WTC11 (cell line): ENCODE data around the gene ACO2.

Experiments
- CREB1 ChIP-seq: sonication (generic); formaldehyde crosslinking; IDR thresholded peaks from 2 replicates; pipeline ENCODE4 v1.8.0; 2023; ENCODE audit warnings: mild to moderate bottlenecking, missing genetic modification reagents
- FOXJ3 ChIP-seq: sonication (generic); formaldehyde crosslinking; IDR thresholded peaks from 2 replicates; pipeline ENCODE4 v1.9.0; 2021; ENCODE audit warnings: missing genetic modification reagents, mild to moderate bottlenecking, borderline replicate concordance
- JUN ChIP-seq: sonication (generic); formaldehyde crosslinking; IDR thresholded peaks from 2 replicates; pipeline ENCODE4 v1.8.0; 2023; ENCODE audit warnings: mild to moderate bottlenecking, missing genetic modification reagents
- MAX ChIP-seq: sonication (generic); formaldehyde crosslinking; IDR thresholded peaks from 2 replicates; pipeline ENCODE4 v1.8.0; 2022; ENCODE audit warnings: mild to moderate bottlenecking, missing genetic modification reagents
- NFATC4 ChIP-seq: fragments of 250-450 bp; sonication (Bioruptor Pico); IDR thresholded peaks from 2 replicates; pipeline ENCODE4 v1.9.0; 2021; ENCODE audit warnings: mild to moderate bottlenecking
- OVOL2 ChIP-seq: fragments of 250-450 bp; sonication (Bioruptor Pico); IDR thresholded peaks from 2 replicates; pipeline ENCODE4 v1.9.0; 2021; ENCODE audit warnings: mild to moderate bottlenecking, borderline replicate concordance
- RELA ChIP-seq: sonication (generic); formaldehyde crosslinking; IDR thresholded peaks from 2 replicates; pipeline ENCODE4 v1.8.1; 2022; ENCODE audit warnings: missing genetic modification reagents, mild to moderate bottlenecking, borderline replicate concordance
- ZNF281 ChIP-seq: sonication (generic); formaldehyde crosslinking; IDR thresholded peaks from 2 replicates; pipeline ENCODE4 v1.8.0; 2023; ENCODE audit warnings: mild to moderate bottlenecking, missing genetic modification reagents
- TF ChIP-seq, protein P1 (sequence below): fragments of 200-600 bp; IDR thresholded peaks from 2 replicates; pipeline ENCODE4 v1.8.0; 2022; ENCODE audit warnings: antibody characterized with exemption
- TF ChIP-seq, protein P2 (sequence below): sonication (generic); formaldehyde crosslinking; IDR thresholded peaks from 2 replicates; pipeline ENCODE4 v1.8.0; 2022; ENCODE audit warnings: mild to moderate bottlenecking, missing genetic modification reagents
- TF ChIP-seq, protein P3 (sequence below): sonication (generic); formaldehyde crosslinking; IDR thresholded peaks from 2 replicates; pipeline ENCODE4 v1.8.1; 2022; ENCODE audit warnings: mild to moderate bottlenecking, missing genetic modification reagents, moderate library complexity, borderline replicate concordance
- TF ChIP-seq, protein P4 (sequence below): sonication (generic); formaldehyde crosslinking; IDR thresholded peaks from 2 replicates; pipeline ENCODE4 v1.8.1; 2023; ENCODE audit warnings: mild to moderate bottlenecking, missing genetic modification reagents

DNA sequence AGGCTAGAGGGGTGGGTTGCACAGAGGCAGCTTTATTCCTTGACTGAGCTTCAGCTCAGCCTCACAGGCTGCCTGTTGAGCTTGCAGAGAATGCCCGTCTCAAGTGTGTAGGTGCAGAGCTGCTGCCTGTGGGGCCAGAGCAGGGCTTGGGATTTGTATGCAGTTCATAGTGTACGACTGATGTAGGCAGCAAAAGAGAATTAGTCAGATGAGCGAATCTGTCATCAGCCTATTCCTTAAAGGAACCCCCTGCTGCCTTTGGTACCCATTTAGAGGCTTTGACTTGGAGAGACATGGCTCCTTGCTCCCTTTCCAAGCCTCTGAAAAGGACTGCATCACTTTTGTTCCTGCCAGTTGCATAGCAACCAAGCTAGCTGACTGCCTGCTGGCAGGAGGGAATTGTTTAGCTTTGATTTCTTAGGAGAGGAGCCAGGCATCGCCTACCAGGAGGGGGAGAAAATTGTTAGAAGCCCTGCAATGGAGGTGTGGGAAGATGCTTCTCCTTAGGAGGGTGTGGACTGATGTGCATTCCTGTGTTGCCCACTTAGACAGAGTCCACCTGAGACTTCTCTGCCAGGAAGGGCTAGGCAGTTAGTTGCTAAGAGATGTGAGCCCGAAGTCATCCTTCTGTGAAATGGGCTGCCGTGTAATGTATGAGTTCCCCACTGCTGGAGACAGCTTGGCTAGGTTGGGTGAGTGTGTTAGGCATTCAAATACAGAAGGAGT is 10.9 kb downstream of the ACO2 start:
- TF ChIP-seq, protein P1, sequence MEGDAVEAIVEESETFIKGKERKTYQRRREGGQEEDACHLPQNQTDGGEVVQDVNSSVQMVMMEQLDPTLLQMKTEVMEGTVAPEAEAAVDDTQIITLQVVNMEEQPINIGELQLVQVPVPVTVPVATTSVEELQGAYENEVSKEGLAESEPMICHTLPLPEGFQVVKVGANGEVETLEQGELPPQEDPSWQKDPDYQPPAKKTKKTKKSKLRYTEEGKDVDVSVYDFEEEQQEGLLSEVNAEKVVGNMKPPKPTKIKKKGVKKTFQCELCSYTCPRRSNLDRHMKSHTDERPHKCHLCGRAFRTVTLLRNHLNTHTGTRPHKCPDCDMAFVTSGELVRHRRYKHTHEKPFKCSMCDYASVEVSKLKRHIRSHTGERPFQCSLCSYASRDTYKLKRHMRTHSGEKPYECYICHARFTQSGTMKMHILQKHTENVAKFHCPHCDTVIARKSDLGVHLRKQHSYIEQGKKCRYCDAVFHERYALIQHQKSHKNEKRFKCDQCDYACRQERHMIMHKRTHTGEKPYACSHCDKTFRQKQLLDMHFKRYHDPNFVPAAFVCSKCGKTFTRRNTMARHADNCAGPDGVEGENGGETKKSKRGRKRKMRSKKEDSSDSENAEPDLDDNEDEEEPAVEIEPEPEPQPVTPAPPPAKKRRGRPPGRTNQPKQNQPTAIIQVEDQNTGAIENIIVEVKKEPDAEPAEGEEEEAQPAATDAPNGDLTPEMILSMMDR = no peak
- TF ChIP-seq, protein P2, sequence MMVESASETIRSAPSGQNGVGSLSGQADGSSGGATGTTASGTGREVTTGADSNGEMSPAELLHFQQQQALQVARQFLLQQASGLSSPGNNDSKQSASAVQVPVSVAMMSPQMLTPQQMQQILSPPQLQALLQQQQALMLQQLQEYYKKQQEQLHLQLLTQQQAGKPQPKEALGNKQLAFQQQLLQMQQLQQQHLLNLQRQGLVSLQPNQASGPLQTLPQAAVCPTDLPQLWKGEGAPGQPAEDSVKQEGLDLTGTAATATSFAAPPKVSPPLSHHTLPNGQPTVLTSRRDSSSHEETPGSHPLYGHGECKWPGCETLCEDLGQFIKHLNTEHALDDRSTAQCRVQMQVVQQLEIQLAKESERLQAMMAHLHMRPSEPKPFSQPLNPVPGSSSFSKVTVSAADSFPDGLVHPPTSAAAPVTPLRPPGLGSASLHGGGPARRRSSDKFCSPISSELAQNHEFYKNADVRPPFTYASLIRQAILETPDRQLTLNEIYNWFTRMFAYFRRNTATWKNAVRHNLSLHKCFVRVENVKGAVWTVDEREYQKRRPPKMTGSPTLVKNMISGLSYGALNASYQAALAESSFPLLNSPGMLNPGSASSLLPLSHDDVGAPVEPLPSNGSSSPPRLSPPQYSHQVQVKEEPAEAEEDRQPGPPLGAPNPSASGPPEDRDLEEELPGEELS (CRISPR knock-in tag) = no peak
- TF ChIP-seq CREB1 (CRISPR knock-in tag) = no peak
- no peak for TF ChIP-seq MAX (CRISPR knock-in tag)
- TF ChIP-seq, protein P3, sequence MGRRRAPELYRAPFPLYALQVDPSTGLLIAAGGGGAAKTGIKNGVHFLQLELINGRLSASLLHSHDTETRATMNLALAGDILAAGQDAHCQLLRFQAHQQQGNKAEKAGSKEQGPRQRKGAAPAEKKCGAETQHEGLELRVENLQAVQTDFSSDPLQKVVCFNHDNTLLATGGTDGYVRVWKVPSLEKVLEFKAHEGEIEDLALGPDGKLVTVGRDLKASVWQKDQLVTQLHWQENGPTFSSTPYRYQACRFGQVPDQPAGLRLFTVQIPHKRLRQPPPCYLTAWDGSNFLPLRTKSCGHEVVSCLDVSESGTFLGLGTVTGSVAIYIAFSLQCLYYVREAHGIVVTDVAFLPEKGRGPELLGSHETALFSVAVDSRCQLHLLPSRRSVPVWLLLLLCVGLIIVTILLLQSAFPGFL = no peak
- TF ChIP-seq JUN (CRISPR knock-in tag) = no peak
- no peak for TF ChIP-seq RELA (CRISPR knock-in tag)
- TF ChIP-seq FOXJ3 (CRISPR knock-in tag) = no peak
- TF ChIP-seq OVOL2 = no peak
- no peak for TF ChIP-seq ZNF281 (CRISPR knock-in tag)
- TF ChIP-seq NFATC4 = no peak
- TF ChIP-seq, protein P4, sequence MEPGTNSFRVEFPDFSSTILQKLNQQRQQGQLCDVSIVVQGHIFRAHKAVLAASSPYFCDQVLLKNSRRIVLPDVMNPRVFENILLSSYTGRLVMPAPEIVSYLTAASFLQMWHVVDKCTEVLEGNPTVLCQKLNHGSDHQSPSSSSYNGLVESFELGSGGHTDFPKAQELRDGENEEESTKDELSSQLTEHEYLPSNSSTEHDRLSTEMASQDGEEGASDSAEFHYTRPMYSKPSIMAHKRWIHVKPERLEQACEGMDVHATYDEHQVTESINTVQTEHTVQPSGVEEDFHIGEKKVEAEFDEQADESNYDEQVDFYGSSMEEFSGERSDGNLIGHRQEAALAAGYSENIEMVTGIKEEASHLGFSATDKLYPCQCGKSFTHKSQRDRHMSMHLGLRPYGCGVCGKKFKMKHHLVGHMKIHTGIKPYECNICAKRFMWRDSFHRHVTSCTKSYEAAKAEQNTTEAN (CRISPR knock-in tag) = no peak
